ENCODE measurements around the gene ATP10B.

- TF ChIP-seq CTCF (IDR thresholded peaks at IDR 0.05; ENCODE audit: insufficient read depth, low read length, poor library complexity, severe bottlenecking) (no peak), EZH2phosphoT487 (conservative IDR thresholded peaks at IDR 0.05; ENCODE audit: low read length) (no peak)
These were observed 59.7 kb downstream of the ATP10B start for GRCh38 chr5:160792281-160792680.
